ENCODE results near the gene TMEM88. TPM values are rescaled to one million over a fixed set of nuclear protein-coding genes. Genes with fewer than 3 reads are reported as not detected.

Gene TMEM88
- total RNA-seq, 1 donor from 2014 or later = 33.7 TPM

GRCh38 chr17:7849130-7849750, 5.6 kb upstream of the TMEM88 start:
- H3K9ac ChIP-seq (ENCODE audit: low read length) = no peak overlapping the region
- Mint-ChIP-seq H3K4me1 (ENCODE audit: low read depth, unreplicated experiment) (peaks cover 9% of the 10 kb centered on the region), H3K36me3 (ENCODE audit: low read depth, unreplicated experiment) (peaks cover 19% of the 10 kb centered on the region), H3K27me3 (ENCODE audit: low read depth, unreplicated experiment) (no peaks in the 10 kb centered on the region), H3K9me3 (ENCODE audit: unreplicated experiment) (no peaks in the 10 kb centered on the region), H3K27ac (ENCODE audit: unreplicated experiment) (peak overlapping the region; percentile 58), H3K4me3 (ENCODE audit: unreplicated experiment) (no peak overlapping the region)
- peaks cover 11% of the 10 kb centered on the region for H3K36me3 ChIP-seq (ENCODE audit: insufficient read depth, low read length)
- DNase-seq (ENCODE audit: low read depth) (no peak), FAIRE-seq (no peak)
- H2AFZ ChIP-seq (ENCODE audit: low read depth, low read length) = no peak overlapping the region
- TF ChIP-seq CTCF (IDR thresholded peaks at IDR 0.05; ENCODE audit: insufficient read depth, low read depth, low read length) (no peak), EZH2 (IDR thresholded peaks at IDR 0.05; ENCODE audit: insufficient read depth, low read length) (no peak)
- peaks cover 27% of the 10 kb centered on the region for H3K79me2 ChIP-seq (ENCODE audit: insufficient read depth, low read length)
- H3K4me2 ChIP-seq (ENCODE audit: low read length) = no peak overlapping the region
- H3K4me1 ChIP-seq (ENCODE audit: insufficient read depth, low read length) = peaks cover 15% of the 10 kb centered on the region
- H3K9me3 ChIP-seq (ENCODE audit: insufficient read depth, low read depth, low read length) = no peaks in the 10 kb centered on the region
- no peaks in the 10 kb centered on the region for H3K27me3 ChIP-seq (ENCODE audit: insufficient read depth, low read length)
- H3K27ac ChIP-seq (ENCODE audit: low read depth, low read length) = no peak overlapping the region
- H3K4me3 ChIP-seq (ENCODE audit: insufficient read depth, low read depth, low read length) = no peak overlapping the region
- peaks cover 54% of the 10 kb centered on the region for H4K20me1 ChIP-seq (ENCODE audit: insufficient read depth, low read length)

- TF ChIP-seq EZH2 (IDR thresholded peaks at IDR 0.05; ENCODE audit: insufficient read depth, low read length) (no peak), CTCF (IDR thresholded peaks at IDR 0.05; ENCODE audit: insufficient read depth, low read depth, low read length) (no peak)
- Mint-ChIP-seq H3K9me3 (ENCODE audit: unreplicated experiment) (no peaks in the 10 kb centered on the region), H3K36me3 (ENCODE audit: low read depth, unreplicated experiment) (peaks cover 19% of the 10 kb centered on the region), H3K4me1 (ENCODE audit: low read depth, unreplicated experiment) (peaks cover 11% of the 10 kb centered on the region), H3K27me3 (ENCODE audit: low read depth, unreplicated experiment) (no peaks in the 10 kb centered on the region), H3K4me3 (ENCODE audit: unreplicated experiment) (peak overlapping the region; percentile 54), H3K27ac (ENCODE audit: unreplicated experiment) (peak overlapping the region; percentile 58)
- no peak for DNase-seq (ENCODE audit: low read depth)
- Histone ChIP-seq H3K4me2 (ENCODE audit: low read length) (no peak overlapping the region), H3K27ac (ENCODE audit: low read depth, low read length) (no peak overlapping the region), H3K9ac (ENCODE audit: low read length) (no peak overlapping the region), H3K4me1 (ENCODE audit: insufficient read depth, low read length) (peaks cover 11% of the 10 kb centered on the region), H3K79me2 (ENCODE audit: insufficient read depth, low read length) (peaks cover 20% of the 10 kb centered on the region), H3K27me3 (ENCODE audit: insufficient read depth, low read length) (no peaks in the 10 kb centered on the region), H3K36me3 (ENCODE audit: insufficient read depth, low read length) (peaks cover 11% of the 10 kb centered on the region), H2AFZ (ENCODE audit: low read depth, low read length) (no peak overlapping the region), H3K4me3 (ENCODE audit: insufficient read depth, low read depth, low read length) (no peak overlapping the region), H3K9me3 (ENCODE audit: insufficient read depth, low read depth, low read length) (no peaks in the 10 kb centered on the region), H4K20me1 (ENCODE audit: insufficient read depth, low read length) (peaks cover 52% of the 10 kb centered on the region)
- no peak for FAIRE-seq
Measured at GRCh38 chr17:7849751-7850504, 4.9 kb upstream of the TMEM88 start.
